Adrenal gland (tissue), 12 donors: Measurements from ENCODE around the gene SLC6A13. TPM values are rescaled to one million over a fixed set of nuclear protein-coding genes. Genes with fewer than 3 reads are reported as not detected.

Experiments used
- DNase-seq, 7 donors: peaks; one replicate each; pipeline ENCODE4 v3.0.0-alpha.2; 2019 to 2020
- H3K27ac ChIP-seq, 5 donors: fragments of 200-600 bp; sonication (generic) in 4 of 5; 1 replicate in 3 of 5; 2 replicates in 2 of 5; pipeline versions ENCODE4 v1.5.1 to v1.8.0; 2016 to 2020; ENCODE audit warnings: mild to moderate bottlenecking in 1 of 5
- H3K27me3 ChIP-seq: fragments of 200-600 bp; 2 replicates; pipeline ENCODE4 v1.8.0; 2021
- H3K36me3 ChIP-seq, 2 donors: fragments of 200-600 bp; replicated peaks in 1 of 2; 1 replicate in 1 of 2; 2 replicates in 1 of 2; pipeline versions ENCODE4 v1.5.1 to v1.8.0; 2018 to 2022
- H3K4me1 ChIP-seq, 2 donors: fragments of 200-600 bp; replicated peaks in 1 of 2; 1 replicate in 1 of 2; 2 replicates in 1 of 2; pipeline versions ENCODE4 v1.5.1 to v1.8.0; 2018 to 2021
- H3K4me3 ChIP-seq, 4 donors: fragments of 200-600 bp; sonication (generic) in 3 of 4; one replicate each; pipeline ENCODE4 v1.5.1; 2016 to 2018
- H3K9me3 ChIP-seq, 3 donors: fragments of 200-600 bp; sonication (generic) in 1 of 3; replicated peaks in 1 of 3; 1 replicate in 2 of 3; 2 replicates in 1 of 3; pipeline versions ENCODE4 v1.5.1 to v1.8.0; 2016 to 2021
- CTCF ChIP-seq, 6 experiments: fragments of 450-650 bp in 4 of 6; fragments of 200-600 bp in 2 of 6; sonication (generic) in 1 of 6; IDR thresholded peaks; 1 replicate in 5 of 6; 2 replicates in 1 of 6; pipeline versions ENCODE4 v1.5.1 to v1.8.0; 2016 to 2021; ENCODE audit warnings: antibody characterized with exemption in 6 of 6, mild to moderate bottlenecking in 2 of 6, moderate library complexity in 1 of 6
- POLR2A ChIP-seq, 2 donors: fragments of 450-650 bp; IDR thresholded peaks; one replicate each; pipeline ENCODE4 v1.6.1; 2017; ENCODE audit warnings: antibody characterized with exemption in 2 of 2, mild to moderate bottlenecking in 2 of 2, moderate library complexity in 1 of 2
- WGBS, 4 donors: extraction: QIAGEN DNeasy Blood & Tissue Kit in 2 of 4; methylation state at CpG; one replicate each; pipeline versions ENCODE4 v1.1.5 to v1.1.7; 2013 to 2017; 5-methylcytosine and 5-hydroxymethylcytosine counted together
- intact Hi-C, 2 donors: fragments of 100-400 bp; cut with DNase I; formaldehyde crosslinking; loops; one replicate each; pipeline versions ENCODE4 v1.14.1 to v1.15.0; 2022 to 2023
- polyA plus RNA-seq, 3 donors: library from polyadenylated mRNA; stranded (reverse); fragments of 200-250 nt in 2 of 3; fragments of 350-450 nt in 1 of 3; fragmentation: Illumina TruSeq in 1 of 3; extraction: RNeasy Lipid Tissue Mini Kit (QIAGEN cat#74804) in 1 of 3; gene quantifications; one replicate each; pipeline ENCODE4 v1.2.3, GENCODE V29; 2013 to 2014
- total RNA-seq, 9 donors: library from RNA; depleted of rRNA in 4 of 9; stranded (reverse); fragments of >200 nt in 4 of 9; fragments of 120-200 nt in 1 of 9; fragmentation: NEBNext Ultra II Directional in 1 of 9; extraction: Animal tissue kit (Norgen Biotek cat#: 25700) in 1 of 9; gene quantifications; one replicate each; pipeline versions ENCODE4 v1.1.0 to v1.2.4, GENCODE V29; 2013 to 2023
- donor health status: healthy with polysubstance abuse.
- donor health status: Bipolar disorder and iron deficiency.
- donor health status: DM: yes; HTN: yes; CAD: no.
- donor health status: DM: no; HTN: no; CAD: no.
- donor health status: DM: no; HTN: no; CAD: no.
- donor health status: DM: yes; HTN: yes; CAD: no.

SLC6A13 gene
- total and polyA plus RNA-seq, 12 donors = 0.22 to 1.0 (median 0.64) TPM; not detected in 6

- TF ChIP-seq CTCF (IDR thresholded peaks at IDR 0.05) (no peak), POLR2A (IDR thresholded peaks at IDR 0.05) (no peak)
- no peak for DNase-seq
- H3K4me3 ChIP-seq = no peak overlapping the region
- H3K9me3 ChIP-seq = no peaks in the 10 kb centered on the region
- H3K27me3 ChIP-seq = no peaks in the 10 kb centered on the region
- H3K27ac ChIP-seq = no peak overlapping the region
- intact Hi-C loops = no loop called here
- no peaks in the 10 kb centered on the region for H3K4me1 ChIP-seq
- H3K36me3 ChIP-seq = no peaks in the 10 kb centered on the region
- WGBS, 4 donors = 86 to 96% (median 90%) methylated on average over 2 to 6 of the region's 6 CpGs
Observed at GRCh38 chr12:215116-215515, 47.5 kb downstream of the SLC6A13 start.

- no peaks in the 10 kb centered on the region for H3K9me3 ChIP-seq
- peak within 1 kb of the TSS in 1 of 4 donors; percentile 0 for H3K4me3 ChIP-seq
- no peaks in the 10 kb centered on the region for H3K27me3 ChIP-seq
- no peaks in the 10 kb centered on the region for H3K36me3 ChIP-seq
- intact Hi-C loops = no loop called here
- H3K4me1 ChIP-seq = no peaks in the 10 kb centered on the region
- TF ChIP-seq CTCF (IDR thresholded peaks at IDR 0.05) (no peak), POLR2A (IDR thresholded peaks at IDR 0.05) (no peak)
- whole genome bisulfite sequencing, 4 donors = 39 to 47% (median 43%) methylated on average over 12 to 14 of the region's 14 CpGs
- H3K27ac ChIP-seq = no peak within 1 kb of the TSS
- peak in 2 of 7 donors; percentile 37 to 45 for DNase-seq
Observed at GRCh38 chr12:214003-214741, 48.5 kb downstream of the SLC6A13 start, which contains the start of gene SLC6A12. Gene SLC6A12 (minus strand): TSS chr12:214157. CDS start chr12:209986, 4,171 bp downstream.

- H3K27me3 ChIP-seq = no peaks in the 10 kb centered on the region
- intact Hi-C loops = no loop called here
Observed at GRCh38 chr12:213527-213932, 49.1 kb downstream of the SLC6A13 start.

More at GRCh38 chr12:213527-213932, 49.1 kb downstream of the SLC6A13 start:
- H3K9me3 ChIP-seq = no peaks in the 10 kb centered on the region
- H3K4me3 ChIP-seq = no peak overlapping the region
- H3K4me1 ChIP-seq = no peaks in the 10 kb centered on the region
- TF ChIP-seq CTCF (IDR thresholded peaks at IDR 0.05) = no peak
- no peak for DNase-seq
- no peaks in the 10 kb centered on the region for H3K36me3 ChIP-seq
- 47 to 61% (median 56%) methylated on average over 6 to 12 of the region's 12 CpGs for WGBS, 4 donors
- H3K27ac ChIP-seq = no peak overlapping the region
